Astrocyte (in vitro differentiated cells and primary cell): ENCODE measurements around the gene DOCK10.

Source experiments
- EZH2 ChIP-seq: IDR thresholded peaks from 2 replicates; pipeline ENCODE4 v1.6.1; 2012; ENCODE audit warnings: mild to moderate bottlenecking, low read length, inconsistent platforms; ENCODE audit not compliant: insufficient read depth
- TF ChIP-seq, protein P1 (sequence below): IDR thresholded peaks from 2 replicates; pipeline ENCODE4 v1.5.1; 2011; ENCODE audit warnings: low read depth, mild to moderate bottlenecking, inconsistent platforms, low read length, moderate library complexity; ENCODE audit not compliant: insufficient read depth

DNA sequence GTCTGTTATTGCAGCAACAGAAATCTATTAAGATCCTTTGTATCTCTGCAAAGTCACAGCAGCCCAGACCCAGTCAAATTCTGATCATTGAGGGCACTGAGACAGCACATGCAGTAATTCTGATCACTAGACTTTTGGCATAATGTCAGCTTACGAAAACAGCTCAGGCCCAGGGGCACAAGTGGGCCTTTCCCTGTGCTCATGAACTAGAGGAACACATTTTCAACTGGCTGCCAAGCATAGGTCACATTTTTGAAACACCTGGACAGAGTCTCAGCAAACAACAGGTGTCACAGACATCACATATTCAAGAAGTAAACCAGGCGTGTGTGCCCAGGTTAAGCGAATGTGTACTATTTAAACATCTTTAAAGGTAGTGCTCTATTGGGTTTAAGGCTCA is 13.7 kb downstream of the DOCK10 start:
- TF ChIP-seq, protein P1, sequence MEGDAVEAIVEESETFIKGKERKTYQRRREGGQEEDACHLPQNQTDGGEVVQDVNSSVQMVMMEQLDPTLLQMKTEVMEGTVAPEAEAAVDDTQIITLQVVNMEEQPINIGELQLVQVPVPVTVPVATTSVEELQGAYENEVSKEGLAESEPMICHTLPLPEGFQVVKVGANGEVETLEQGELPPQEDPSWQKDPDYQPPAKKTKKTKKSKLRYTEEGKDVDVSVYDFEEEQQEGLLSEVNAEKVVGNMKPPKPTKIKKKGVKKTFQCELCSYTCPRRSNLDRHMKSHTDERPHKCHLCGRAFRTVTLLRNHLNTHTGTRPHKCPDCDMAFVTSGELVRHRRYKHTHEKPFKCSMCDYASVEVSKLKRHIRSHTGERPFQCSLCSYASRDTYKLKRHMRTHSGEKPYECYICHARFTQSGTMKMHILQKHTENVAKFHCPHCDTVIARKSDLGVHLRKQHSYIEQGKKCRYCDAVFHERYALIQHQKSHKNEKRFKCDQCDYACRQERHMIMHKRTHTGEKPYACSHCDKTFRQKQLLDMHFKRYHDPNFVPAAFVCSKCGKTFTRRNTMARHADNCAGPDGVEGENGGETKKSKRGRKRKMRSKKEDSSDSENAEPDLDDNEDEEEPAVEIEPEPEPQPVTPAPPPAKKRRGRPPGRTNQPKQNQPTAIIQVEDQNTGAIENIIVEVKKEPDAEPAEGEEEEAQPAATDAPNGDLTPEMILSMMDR, result no peak
- no peak for TF ChIP-seq EZH2
